Loucy (cell line): ENCODE measurements around the gene SIPA1.

Experiments used
- H2AFZ ChIP-seq: fragments of 200-600 bp; sonication (generic); 2 replicates; pipeline ENCODE4 v1.6.0; 2016; ENCODE audit warnings: antibody characterized with exemption, mild to moderate bottlenecking, low read length, moderate library complexity
- H3F3A ChIP-seq: fragments of 200-600 bp; 2 replicates; pipeline ENCODE4 v1.6.0; 2016; ENCODE audit warnings: antibody characterized with exemption, low read depth, mild to moderate bottlenecking
- H3K27me3 ChIP-seq: fragments of 200-600 bp; sonication (generic); 2 replicates; pipeline ENCODE4 v1.6.1; 2014; ENCODE audit warnings: low read length, mild to moderate bottlenecking; ENCODE audit not compliant: insufficient read depth, poor library complexity, severe bottlenecking
- H3K36me3 ChIP-seq: fragments of 200-600 bp; sonication (generic); 2 replicates; pipeline ENCODE4 v1.6.1; 2016; ENCODE audit warnings: low read length; ENCODE audit not compliant: insufficient read depth
- H3K4me1 ChIP-seq: fragments of 200-600 bp; sonication (generic); 2 replicates; pipeline ENCODE4 v1.5.1; 2014; ENCODE audit warnings: low read length, mild to moderate bottlenecking; ENCODE audit not compliant: insufficient read depth, poor library complexity, severe bottlenecking
- H3K4me2 ChIP-seq: fragments of 200-600 bp; sonication (generic); 2 replicates; pipeline ENCODE4 v1.6.0; 2014; ENCODE audit warnings: antibody characterized with exemption, low read length, low read depth, mild to moderate bottlenecking; ENCODE audit not compliant: poor library complexity, severe bottlenecking
- H3K4me3 ChIP-seq: fragments of 200-600 bp; sonication (generic); 2 replicates; pipeline ENCODE4 v1.5.1; 2014; ENCODE audit warnings: low read length, mild to moderate bottlenecking, mixed read lengths; ENCODE audit not compliant: poor library complexity, severe bottlenecking
- H3K79me2 ChIP-seq: fragments of 200-600 bp; sonication (generic); 2 replicates; pipeline ENCODE4 v1.6.1; 2014; ENCODE audit warnings: low read length; ENCODE audit not compliant: insufficient read depth
- H3K9ac ChIP-seq: fragments of 200-600 bp; sonication (generic); 2 replicates; pipeline ENCODE4 v1.6.0; 2014; ENCODE audit warnings: mild to moderate bottlenecking, low read depth, low read length, moderate library complexity; ENCODE audit not compliant: poor library complexity, severe bottlenecking
- H3K9me2 ChIP-seq: fragments of 200-600 bp; sonication (generic); replicated peaks from 2 replicates; pipeline ENCODE4 v1.6.1; 2016; ENCODE audit warnings: low read depth, low read length, mixed read lengths
- H3K9me3 ChIP-seq: fragments of 200-600 bp; sonication (generic); 2 replicates; pipeline ENCODE4 v1.6.1; 2014; ENCODE audit warnings: mild to moderate bottlenecking, antibody characterized with exemption, low read length, low read depth; ENCODE audit not compliant: insufficient read depth
- H4K20me1 ChIP-seq: fragments of 200-600 bp; sonication (generic); 2 replicates; pipeline ENCODE4 v1.6.0; 2014; ENCODE audit warnings: antibody characterized with exemption, low read length, mild to moderate bottlenecking; ENCODE audit not compliant: insufficient read depth, poor library complexity, severe bottlenecking
- EZH2phosphoT487 ChIP-seq: fragments of 200-600 bp; IDR thresholded peaks from 2 replicates; pipeline ENCODE4 v1.6.1; 2018; ENCODE audit warnings: antibody characterized with exemption, mild to moderate bottlenecking, moderate library complexity, borderline replicate concordance
- TF ChIP-seq, protein P1 (sequence below): fragments of 200-600 bp; sonication (generic); conservative IDR thresholded peaks from 2 replicates; pipeline ENCODE4 v1.5.1; 2014; ENCODE audit warnings: mild to moderate bottlenecking, antibody characterized with exemption, low read length

SIPA1 gene

GRCh38 chr11:65596520-65596919 lies 41.4 kb upstream of the SIPA1 start:
- Histone ChIP-seq H3K36me3 (peaks cover 6% of the 10 kb centered on the region; the same call in 1 of the 2 replicates), H3K4me3 (no peak overlapping the region), H3K4me2 (no peak overlapping the region), H4K20me1 (no peaks in the 10 kb centered on the region), H3F3A (no peaks in the 10 kb centered on the region), H3K79me2 (no peaks in the 10 kb centered on the region), H3K9ac (no peak overlapping the region), H3K27me3 (no peaks in the 10 kb centered on the region), H2AFZ (no peak overlapping the region), H3K4me1 (no peaks in the 10 kb centered on the region), H3K9me3 (no peaks in the 10 kb centered on the region), H3K9me2 (no peaks in the 10 kb centered on the region)
- TF ChIP-seq, protein P1, sequence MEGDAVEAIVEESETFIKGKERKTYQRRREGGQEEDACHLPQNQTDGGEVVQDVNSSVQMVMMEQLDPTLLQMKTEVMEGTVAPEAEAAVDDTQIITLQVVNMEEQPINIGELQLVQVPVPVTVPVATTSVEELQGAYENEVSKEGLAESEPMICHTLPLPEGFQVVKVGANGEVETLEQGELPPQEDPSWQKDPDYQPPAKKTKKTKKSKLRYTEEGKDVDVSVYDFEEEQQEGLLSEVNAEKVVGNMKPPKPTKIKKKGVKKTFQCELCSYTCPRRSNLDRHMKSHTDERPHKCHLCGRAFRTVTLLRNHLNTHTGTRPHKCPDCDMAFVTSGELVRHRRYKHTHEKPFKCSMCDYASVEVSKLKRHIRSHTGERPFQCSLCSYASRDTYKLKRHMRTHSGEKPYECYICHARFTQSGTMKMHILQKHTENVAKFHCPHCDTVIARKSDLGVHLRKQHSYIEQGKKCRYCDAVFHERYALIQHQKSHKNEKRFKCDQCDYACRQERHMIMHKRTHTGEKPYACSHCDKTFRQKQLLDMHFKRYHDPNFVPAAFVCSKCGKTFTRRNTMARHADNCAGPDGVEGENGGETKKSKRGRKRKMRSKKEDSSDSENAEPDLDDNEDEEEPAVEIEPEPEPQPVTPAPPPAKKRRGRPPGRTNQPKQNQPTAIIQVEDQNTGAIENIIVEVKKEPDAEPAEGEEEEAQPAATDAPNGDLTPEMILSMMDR: no peak
- no peak for TF ChIP-seq EZH2phosphoT487

- H3K9ac ChIP-seq: no peak overlapping the region
- H3K36me3 ChIP-seq: peaks cover 9% of the 10 kb centered on the region; the same call in 1 of the 2 replicates
- no peaks in the 10 kb centered on the region for H3K4me1 ChIP-seq
Observed at GRCh38 chr11:65598258-65598699, 39.6 kb upstream of the SIPA1 start.

GRCh38 chr11:65599216-65599954 lies 38.5 kb upstream of the SIPA1 start:
- Histone ChIP-seq H3K4me2 (no peak overlapping the region), H3K36me3 (peaks cover 20% of the 10 kb centered on the region; the same call in 1 of the 2 replicates), H3K9me3 (no peaks in the 10 kb centered on the region), H3K4me3 (no peak overlapping the region), H3K9ac (no peak overlapping the region), H3K79me2 (no peaks in the 10 kb centered on the region), H3F3A (no peaks in the 10 kb centered on the region), H3K27me3 (no peaks in the 10 kb centered on the region), H4K20me1 (no peaks in the 10 kb centered on the region), H2AFZ (no peak overlapping the region), H3K4me1 (no peaks in the 10 kb centered on the region), H3K9me2 (no peaks in the 10 kb centered on the region)
- TF ChIP-seq, protein P1: no peak
- no peak for TF ChIP-seq EZH2phosphoT487

More at GRCh38 chr11:65598258-65598699, 39.6 kb upstream of the SIPA1 start:
- TF ChIP-seq EZH2phosphoT487: no peak
- TF ChIP-seq, protein P1: no peak
- H2AFZ ChIP-seq: no peak overlapping the region
- no peaks in the 10 kb centered on the region for H3K27me3 ChIP-seq
- H3K4me3 ChIP-seq: no peak overlapping the region
- no peaks in the 10 kb centered on the region for H3K9me2 ChIP-seq
- H3K4me2 ChIP-seq: no peak overlapping the region
- H4K20me1 ChIP-seq: no peaks in the 10 kb centered on the region
- H3K9me3 ChIP-seq: no peaks in the 10 kb centered on the region
- no peaks in the 10 kb centered on the region for H3F3A ChIP-seq
- H3K79me2 ChIP-seq: no peaks in the 10 kb centered on the region
